GM23248 (cell line): ENCODE measurements around the gene TRPV2.

ENCODE experiments used
- EZH2 ChIP-seq: fragments of 200-600 bp; sonication (generic); IDR thresholded peaks from 2 replicates; pipeline ENCODE4 v1.6.1; 2018; ENCODE audit warnings: antibody characterized with exemption, mild to moderate bottlenecking; ENCODE audit not compliant: insufficient read depth, poor library complexity, severe bottlenecking
- EZH2phosphoT487 ChIP-seq: fragments of 200-600 bp; sonication (generic); IDR thresholded peaks from 2 replicates; pipeline ENCODE4 v1.6.1; 2018; ENCODE audit warnings: antibody characterized with exemption, moderate library complexity, mild to moderate bottlenecking, low read depth; ENCODE audit not compliant: insufficient read depth

DNA sequence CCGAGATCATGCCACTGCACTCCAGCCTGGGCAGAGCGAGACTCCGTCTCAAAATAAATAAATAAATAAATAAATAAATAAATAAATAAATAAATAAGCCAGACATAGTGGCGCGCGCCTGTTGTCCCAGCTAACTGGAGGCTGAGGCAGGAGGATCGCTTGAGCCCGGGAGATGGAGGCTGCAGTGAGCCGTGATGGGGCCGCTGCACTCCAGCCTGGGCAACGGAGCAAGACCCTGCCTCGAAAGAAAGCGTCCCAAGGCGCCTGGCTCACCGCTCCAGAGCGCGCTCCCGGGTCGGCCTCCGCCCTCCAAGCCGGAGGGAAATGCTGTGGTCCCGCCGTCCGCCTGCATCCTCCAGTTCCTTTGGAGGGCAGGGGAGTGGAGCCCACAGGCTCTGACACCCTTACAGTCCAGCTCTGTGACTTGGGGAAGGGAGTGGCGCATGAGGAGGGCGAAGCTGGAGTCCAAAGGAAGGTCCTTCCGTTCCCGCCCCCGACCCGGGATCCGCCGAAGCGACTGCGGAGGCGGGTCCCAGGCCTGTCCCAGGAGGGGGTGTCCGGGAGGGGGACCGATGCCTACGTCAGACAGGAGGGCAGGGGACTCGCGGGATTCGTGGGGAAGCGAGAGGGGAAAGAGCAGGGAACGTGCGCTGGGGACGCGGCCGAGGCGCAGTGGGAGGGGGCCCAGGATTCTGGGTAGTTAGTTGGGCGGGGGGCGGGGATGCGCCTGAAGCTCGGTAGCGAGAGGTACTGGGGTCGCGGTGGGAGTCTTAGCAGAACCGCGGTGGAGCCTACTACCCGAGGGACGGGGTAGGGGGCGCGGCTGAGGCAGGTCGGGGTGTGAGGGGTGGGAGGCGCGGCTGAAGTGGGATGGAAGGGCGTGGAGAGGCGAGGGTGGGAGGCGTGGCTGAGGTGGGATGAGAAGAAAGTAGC lies 8.4 kb upstream of the TRPV2 start:
- TF ChIP-seq EZH2 (no peak), EZH2phosphoT487 (no peak)
